H1 (cell line): Measurements from ENCODE around the gene CERT1. TPM values are rescaled to one million over a fixed set of nuclear protein-coding genes. Genes with fewer than 3 reads are reported as not detected.

Source experiments
- polyA plus RNA-seq, 7 experiments: library from polyadenylated mRNA; depleted of rRNA in 3 of 7; stranded (reverse) in 5 of 7; unstranded in 2 of 7; fragments of >200 nt in 5 of 7; fragments of 200-250 nt in 2 of 7; gene quantifications; 1 replicate in 5 of 7; 2 replicates in 1 of 7; 4 replicates in 1 of 7; pipeline versions ENCODE4 v1.2.1 to v1.2.3, GENCODE V29; 2011 to 2013; ENCODE audit warnings: missing spikeins in 2 of 7, mixed read lengths in 2 of 7
- small RNA-seq: library from polyadenylated mRNA; stranded (forward); fragments of <200 nt; extraction: miRNeasy Mini kit (QIAGEN cat#:217004); gene quantifications from one replicate; pipeline ENCODE3, GENCODE V24; 2013; ENCODE audit not compliant: insufficient read depth
- total RNA-seq: library from RNA; stranded (reverse); fragmentation: NEBNext Ultra II Directional; extraction: Animal tissue kit (Norgen Biotek cat#: 25700); gene quantifications from 2 replicates; pipeline ENCODE4 v1.2.1, GENCODE V29; 2021

Gene CERT1
- total and polyA plus RNA-seq, 2 of the 8 experiments (the other 6 are each of a cell fraction or from before 2014, with no cell fraction given), result 7.8 to 55.3 TPM

Small RNA genes within 50 kb of the gene (small RNA-seq; reads per million reads assigned to genes)
- not detected for gene RNU7-175P

Other genes with a start within 250 kb of the CERT1 start
- gene HMGCR, start 174.4 kb downstream of the CERT1 start, total RNA-seq, result 199 and 217 TPM in 2 replicates
- gene HMGCR, start 174.4 kb downstream of the CERT1 start, polyA plus RNA-seq (2011; rRNA removed), result 33.7 and 45.8 TPM in 2 replicates
- 7.7 and 9.0 TPM in 2 replicates for gene POLK, start 262 bp upstream of the CERT1 start, total RNA-seq
- 1.2 and 2.0 TPM in 2 replicates for gene POLK, start 262 bp upstream of the CERT1 start, polyA plus RNA-seq (2011; rRNA removed)
- 0.22 TPM in 1 of 2 replicates, not detected in the other for gene ANKDD1B, start 99.8 kb upstream of the CERT1 start, total RNA-seq
- gene ANKDD1B, start 99.8 kb upstream of the CERT1 start, polyA plus RNA-seq (2011; rRNA removed), result 0.06 and 0.08 TPM in 2 replicates
- gene POC5, start 205.8 kb upstream of the CERT1 start, total RNA-seq, result 11.2 and 11.9 TPM in 2 replicates
- gene POC5, start 205.8 kb upstream of the CERT1 start, polyA plus RNA-seq (2011; rRNA removed), result 9.5 and 12.1 TPM in 2 replicates